HG02623 (cell line): ENCODE measurements around the gene SLC25A23.
"Not testable (repeated sequence)": the region's sequence is repeated elsewhere in the genome, so short reads cannot be mapped to it uniquely, and the experiment has no call there.

Experiments used
- ATAC-seq: cut with Tn5 transposase; IDR thresholded peaks from one replicate; pipeline ENCODE4 v1.9.1; 2021; ENCODE audit warnings: moderate library complexity; ENCODE audit not compliant: unreplicated experiment

The SLC25A23 gene

DNA sequence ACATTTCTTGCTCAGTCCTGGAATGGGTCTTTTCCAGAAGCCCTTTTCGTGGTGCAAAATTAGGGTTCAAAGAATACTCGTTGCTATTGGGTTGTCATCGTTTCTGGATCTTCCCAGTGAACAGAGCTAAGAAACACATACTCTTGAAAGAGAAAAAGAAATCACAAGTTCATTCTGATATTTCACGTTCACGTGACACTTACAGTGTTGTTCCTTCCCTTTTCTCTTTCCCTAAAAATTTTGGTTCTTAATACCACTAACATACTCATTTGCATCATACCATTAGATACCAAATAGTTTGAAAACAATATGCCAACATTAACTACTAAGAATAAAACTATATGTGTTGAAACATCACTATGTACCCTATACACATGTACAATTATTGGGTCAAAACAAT lies 53.2 kb downstream of the SLC25A23 start:
- ATAC-seq = no peak

GRCh38 chr19:6402837-6403608 lies 56.6 kb downstream of the SLC25A23 start:
- no peak for ATAC-seq

DNA sequence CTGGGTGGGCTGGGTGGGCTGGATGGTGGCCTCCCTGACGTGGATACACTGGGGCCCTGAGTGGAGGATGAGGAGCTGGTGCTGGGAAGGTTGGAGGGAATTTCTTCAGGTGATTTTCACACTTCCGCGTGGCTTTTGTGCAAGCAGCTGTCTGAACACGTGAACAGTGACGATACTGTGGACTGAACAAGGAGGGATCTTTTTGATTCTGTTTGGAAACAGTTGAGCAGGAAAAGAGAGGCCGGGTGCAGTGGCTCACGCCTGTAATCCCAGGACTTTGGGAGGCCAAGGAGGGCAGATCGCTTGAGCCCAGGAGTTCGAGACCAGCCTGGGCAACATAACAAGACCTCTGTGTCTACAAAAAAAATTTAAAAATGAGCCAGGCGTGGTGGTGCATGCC lies 57.5 kb downstream of the SLC25A23 start:
- ATAC-seq = no peak

DNA sequence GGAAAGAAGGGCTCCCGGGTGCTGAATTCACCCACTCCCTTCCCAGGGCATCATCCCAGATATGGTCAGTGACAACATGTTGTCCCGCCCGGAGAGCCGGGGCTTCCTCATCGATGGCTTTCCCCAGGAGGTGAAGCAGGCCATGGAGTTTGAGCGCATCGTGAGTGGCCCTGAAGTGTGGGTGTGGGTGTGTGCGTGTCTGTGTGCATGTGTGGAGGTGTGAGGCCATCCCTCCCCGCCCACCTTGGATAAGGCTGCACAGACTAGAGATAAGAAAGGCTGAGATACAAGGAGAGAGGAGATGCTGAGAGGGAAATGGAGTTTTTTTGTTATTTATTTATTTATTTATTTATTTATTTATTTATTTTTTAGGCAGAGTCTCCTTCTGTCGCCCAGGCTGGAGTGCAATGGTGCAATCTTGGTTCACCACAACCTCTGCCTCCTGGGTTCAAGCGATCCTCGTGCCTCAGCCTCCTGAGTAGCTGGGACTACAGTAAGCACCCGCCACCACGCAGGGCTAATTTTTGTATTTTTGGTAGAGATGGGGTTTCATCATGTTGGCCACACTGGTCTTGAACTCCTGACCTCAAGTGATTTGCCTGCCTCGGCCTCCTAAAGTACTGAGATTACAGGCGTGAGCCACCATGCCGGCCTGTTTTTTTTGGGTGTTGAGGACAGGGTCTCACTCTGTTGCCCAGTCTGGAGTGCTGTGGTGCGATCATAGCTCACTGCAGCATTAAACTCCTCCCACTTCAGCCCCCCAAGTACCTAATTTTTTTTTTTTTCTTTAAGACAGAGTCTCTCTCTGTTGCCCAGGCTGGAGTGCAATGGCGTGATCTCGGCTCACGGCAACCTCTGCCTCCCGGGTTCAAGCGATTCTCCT lies 59.3 kb downstream of the SLC25A23 start:
- not testable (repeated sequence) for ATAC-seq

- no peak for ATAC-seq
Observed at GRCh38 chr19:6396305-6396704, 63.3 kb downstream of the SLC25A23 start.

DNA sequence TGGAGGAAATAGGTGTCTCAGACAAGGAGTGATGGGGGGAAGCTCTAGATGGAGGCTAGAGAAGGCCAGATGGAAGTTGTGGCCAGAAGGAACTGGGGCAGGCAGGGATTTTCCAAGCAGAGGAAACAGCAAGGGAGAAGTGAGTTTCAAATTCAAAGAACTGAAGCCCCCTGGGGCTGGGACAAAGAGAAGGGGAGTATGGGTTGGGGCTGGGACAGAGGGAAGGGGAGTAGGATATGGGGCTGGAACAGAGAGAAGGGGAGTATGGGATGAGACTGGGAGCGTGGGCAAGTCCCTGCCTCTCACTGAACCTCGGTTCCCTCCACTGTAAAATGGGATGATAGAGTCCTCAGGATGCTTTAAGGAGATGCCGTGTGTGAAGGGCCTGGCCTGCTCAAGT lies 64.8 kb downstream of the SLC25A23 start:
- ATAC-seq = no peak

DNA sequence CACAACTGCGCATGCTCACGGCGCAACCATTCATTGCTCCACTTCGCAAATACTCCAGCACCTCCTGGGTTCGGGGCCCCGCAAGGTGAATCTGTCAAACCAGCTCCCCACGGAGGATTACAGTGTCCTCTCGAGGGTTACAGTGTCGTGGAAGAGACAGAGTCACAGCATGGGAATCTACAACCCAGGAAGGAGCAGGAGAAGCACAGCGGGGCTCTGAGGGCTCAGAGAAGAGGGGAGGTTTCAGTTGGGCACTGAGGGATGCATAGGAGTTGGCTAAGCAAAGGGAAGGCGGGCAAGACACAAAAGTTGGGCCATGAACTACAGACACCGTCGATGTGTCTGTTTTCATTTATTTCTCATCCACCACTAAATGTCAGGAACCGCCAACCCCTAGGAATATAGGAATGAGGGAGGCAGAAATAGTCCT lies 65.6 kb downstream of the SLC25A23 start:
- no peak for ATAC-seq

GRCh38 chr19:6393074-6393982 lies 66.3 kb downstream of the SLC25A23 start, which contains the start of gene GTF2F1:
Gene GTF2F1 (minus strand): TSS chr19:6393164. CDS start chr19:6392995, 169 bp downstream.
- peak; percentile 79 for ATAC-seq

GRCh38 chr19:6392221-6393073 lies 67.1 kb downstream of the SLC25A23 start:
- no peak for ATAC-seq
